ENCODE results near the gene BEX5. TPM values are rescaled to one million over a fixed set of nuclear protein-coding genes. Genes with fewer than 3 reads are reported as not detected.
"Not testable (repeated sequence)": the region's sequence is repeated elsewhere in the genome, so short reads cannot be mapped to it uniquely, and the experiment has no call there.

BEX5 gene
- total RNA-seq, 1 donor from 2014 or later: 3.6 TPM

GRCh38 chrX:102138064-102138463, 17.7 kb downstream of the BEX5 start:
- H3K27ac Mint-ChIP-seq (ENCODE audit: unreplicated experiment): no peak overlapping the region
- H3K4me1 Mint-ChIP-seq (ENCODE audit: low read depth, unreplicated experiment): peaks cover 3% of the 10 kb centered on the region
- no peak for TF ChIP-seq CTCF (IDR thresholded peaks at IDR 0.05; ENCODE audit: partially characterized antibody, unreplicated experiment)
- H3K36me3 Mint-ChIP-seq (ENCODE audit: unreplicated experiment): no peaks in the 10 kb centered on the region
- peaks cover 2% of the 10 kb centered on the region for H3K27me3 Mint-ChIP-seq (ENCODE audit: unreplicated experiment)
- H3K4me3 Mint-ChIP-seq (ENCODE audit: unreplicated experiment): no peak overlapping the region
- no peaks in the 10 kb centered on the region for H3K9me3 Mint-ChIP-seq (ENCODE audit: unreplicated experiment)
- no peak for DNase-seq

DNA sequence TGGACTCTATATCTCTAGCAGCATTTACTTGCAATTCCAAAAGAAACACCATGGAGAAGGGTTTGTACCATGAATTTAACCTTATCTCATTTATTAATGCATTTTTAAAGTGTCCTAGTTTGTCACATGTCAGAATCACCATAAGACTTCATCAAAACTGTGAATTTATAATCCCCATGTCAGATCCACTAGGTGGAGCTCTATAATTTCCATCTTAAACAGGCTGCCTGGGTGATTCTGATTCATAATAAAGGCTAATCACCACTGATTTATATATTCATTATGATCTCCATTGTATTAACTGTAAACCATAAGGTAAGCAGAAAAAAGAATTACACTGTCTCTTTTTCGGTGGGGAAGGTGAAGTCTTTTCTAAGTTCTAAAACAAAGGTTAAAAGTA, 26.3 kb downstream of the BEX5 start:
- H3K27ac Mint-ChIP-seq (ENCODE audit: unreplicated experiment): no peak overlapping the region
- H3K27me3 Mint-ChIP-seq (ENCODE audit: unreplicated experiment): peaks cover under 1% of the 10 kb centered on the region
- no peak for DNase-seq
- TF ChIP-seq CTCF (IDR thresholded peaks at IDR 0.05; ENCODE audit: partially characterized antibody, unreplicated experiment): peak; percentile 21
- H3K4me3 Mint-ChIP-seq (ENCODE audit: unreplicated experiment): no peak overlapping the region
- peaks cover 10% of the 10 kb centered on the region for H3K4me1 Mint-ChIP-seq (ENCODE audit: low read depth, unreplicated experiment)
- no peaks in the 10 kb centered on the region for H3K36me3 Mint-ChIP-seq (ENCODE audit: unreplicated experiment)
- peaks cover 5% of the 10 kb centered on the region for H3K9me3 Mint-ChIP-seq (ENCODE audit: unreplicated experiment)

DNA sequence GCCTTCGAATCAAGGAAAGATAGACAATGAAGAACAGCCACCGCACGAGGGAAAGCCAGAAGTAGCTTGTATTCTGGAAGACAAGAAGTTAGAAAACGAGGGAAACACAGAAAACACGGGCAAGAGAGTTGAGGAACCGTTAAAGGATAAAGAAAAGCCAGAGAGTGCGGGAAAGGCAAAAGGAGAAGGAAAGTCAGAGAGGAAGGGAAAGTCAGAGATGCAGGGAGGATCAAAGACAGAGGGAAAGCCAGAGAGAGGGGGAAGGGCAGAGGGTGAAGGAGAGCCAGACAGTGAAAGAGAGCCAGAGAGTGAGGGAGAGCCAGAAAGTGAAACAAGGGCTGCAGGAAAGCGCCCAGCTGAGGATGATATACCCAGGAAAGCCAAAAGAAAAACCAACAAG, 28.9 kb downstream of the BEX5 start:
- H3K4me1 Mint-ChIP-seq (ENCODE audit: low read depth, unreplicated experiment): peaks cover 10% of the 10 kb centered on the region
- DNase-seq: no peak
- H3K4me3 Mint-ChIP-seq (ENCODE audit: unreplicated experiment): peak overlapping the region; percentile 44
- H3K27ac Mint-ChIP-seq (ENCODE audit: unreplicated experiment): peak overlapping the region; percentile 40
- H3K27me3 Mint-ChIP-seq (ENCODE audit: unreplicated experiment): peaks cover 2% of the 10 kb centered on the region
- TF ChIP-seq CTCF (IDR thresholded peaks at IDR 0.05; ENCODE audit: partially characterized antibody, unreplicated experiment): no peak
- no peaks in the 10 kb centered on the region for H3K36me3 Mint-ChIP-seq (ENCODE audit: unreplicated experiment)
- peaks cover 5% of the 10 kb centered on the region for H3K9me3 Mint-ChIP-seq (ENCODE audit: unreplicated experiment)

GRCh38 chrX:102126080-102126818, 29.5 kb downstream of the BEX5 start:
- peak overlapping the region; percentile 78 for H3K4me3 Mint-ChIP-seq (ENCODE audit: unreplicated experiment)
- not testable (repeated sequence) for DNase-seq; H3K36me3 Mint-ChIP-seq (ENCODE audit: unreplicated experiment); H3K27me3 Mint-ChIP-seq (ENCODE audit: unreplicated experiment); H3K4me1 Mint-ChIP-seq (ENCODE audit: low read depth, unreplicated experiment); H3K9me3 Mint-ChIP-seq (ENCODE audit: unreplicated experiment)
- peak overlapping the region; percentile 40 for H3K27ac Mint-ChIP-seq (ENCODE audit: unreplicated experiment)

DNA sequence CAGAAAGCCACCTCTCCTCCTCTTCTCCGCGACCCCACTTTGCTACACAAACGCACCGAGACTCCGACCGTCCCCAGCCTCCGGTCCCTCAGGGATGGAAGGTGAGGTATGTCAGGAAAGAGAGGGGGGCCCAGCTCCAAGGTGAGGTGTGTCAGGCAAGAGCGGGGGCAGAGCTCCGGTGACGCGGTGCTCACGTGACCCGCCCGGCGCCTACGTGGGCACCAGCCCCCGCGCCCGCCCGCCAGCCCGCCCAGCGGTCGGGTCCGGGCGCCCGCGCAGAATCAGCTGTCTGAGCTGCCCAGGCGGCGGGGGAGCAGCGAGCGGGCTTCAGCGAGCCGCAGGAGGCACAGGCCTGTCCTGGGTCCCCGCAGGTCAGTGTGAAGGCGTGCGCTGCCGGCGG, 30.3 kb downstream of the BEX5 start, which contains the start of gene TCEAL2:
TSS of gene TCEAL2 (plus strand) at position 244 of the 400 bp plus-strand sequence. CDS start 1,152 bp downstream, outside the sequence.
- not testable (repeated sequence) for H3K27me3 Mint-ChIP-seq (ENCODE audit: unreplicated experiment); H3K36me3 Mint-ChIP-seq (ENCODE audit: unreplicated experiment); H3K27ac Mint-ChIP-seq (ENCODE audit: unreplicated experiment); H3K9me3 Mint-ChIP-seq (ENCODE audit: unreplicated experiment); H3K4me1 Mint-ChIP-seq (ENCODE audit: low read depth, unreplicated experiment)
- H3K4me3 Mint-ChIP-seq (ENCODE audit: unreplicated experiment): peak within 1 kb of the TSS; percentile 91
- DNase-seq: peak; percentile 38

- H3K36me3 Mint-ChIP-seq (ENCODE audit: unreplicated experiment); H3K4me1 Mint-ChIP-seq (ENCODE audit: low read depth, unreplicated experiment); H3K27ac Mint-ChIP-seq (ENCODE audit: unreplicated experiment); H3K27me3 Mint-ChIP-seq (ENCODE audit: unreplicated experiment); DNase-seq; H3K9me3 Mint-ChIP-seq (ENCODE audit: unreplicated experiment): not testable (repeated sequence)
- H3K4me3 Mint-ChIP-seq (ENCODE audit: unreplicated experiment): peak overlapping the region; percentile 91
These were observed 30.8 kb downstream of the BEX5 start for GRCh38 chrX:102125014-102125413.
